SK-N-SH (cell line): ENCODE data around the gene ZBTB17. TPM values are rescaled to one million over a fixed set of nuclear protein-coding genes. Genes with fewer than 3 reads are reported as not detected.

Source experiments
- CTCF ChIA-PET: fragments of 300-600, 350-600 bp; formaldehyde crosslinking; extraction: SDS; loops from one replicate; lab custom pipeline; 2021; lab: Yijun Ruan, JAX
- POLR2A ChIA-PET: fragments of 350-600 bp; sonication (Branson Sonifier 250); formaldehyde crosslinking; extraction: SDS; loops from one replicate; lab custom pipeline; 2020; ENCODE audit warnings: antibody characterized with exemption, inconsistent platforms; lab: Yijun Ruan, JAX
- DNase-seq: peaks from one replicate; pipeline ENCODE4 v3.0.0; 2012
- H2AFZ ChIP-seq: fragments of 200-600 bp; sonication (generic); 2 replicates; pipeline ENCODE4 v1.8.1; 2016; ENCODE audit warnings: antibody characterized with exemption, mild to moderate bottlenecking, low read depth
- H3F3A ChIP-seq: fragments of 200-600 bp; sonication (generic); replicated peaks from 2 replicates; pipeline ENCODE3; 2016; ENCODE audit warnings: antibody characterized with exemption, mild to moderate bottlenecking; ENCODE audit not compliant: insufficient read depth
- H3K27ac ChIP-seq, 2 experiments: fragments of 200-500 bp in 1 of 2; fragments of 200-600 bp in 1 of 2; sonication (Bioruptor generic) in 1 of 2; sonication (generic), shearing (Covaris generic) in 1 of 2; 2 replicates each; pipeline versions ENCODE4 v1.5.1 to v1.6.1; 2014 to 2016; ENCODE audit warnings: low read depth in 2 of 2, inconsistent platforms in 1 of 2, low read length in 1 of 2, mild to moderate bottlenecking in 1 of 2, mixed read lengths in 1 of 2
- H3K27me3 ChIP-seq: fragments of 200-600 bp; sonication (generic), shearing (Covaris generic); 2 replicates; pipeline ENCODE4 v1.6.1; 2016; ENCODE audit warnings: mixed run types; ENCODE audit not compliant: insufficient read depth
- H3K36me3 ChIP-seq, 2 experiments: fragments of 200-500 bp in 1 of 2; fragments of 200-600 bp in 1 of 2; sonication (Bioruptor generic) in 1 of 2; sonication (generic) in 1 of 2; replicated peaks in 1 of 2; 2 replicates each; pipeline versions ENCODE3 to v1.5.1; 2014 to 2016; ENCODE audit warnings: low read length in 1 of 2, mild to moderate bottlenecking in 1 of 2; ENCODE audit not compliant: insufficient read depth in 2 of 2, control insufficient read depth in 1 of 2
- H3K4me1 ChIP-seq, 2 experiments: fragments of 200-500 bp in 1 of 2; fragments of 200-600 bp in 1 of 2; sonication (Bioruptor generic) in 1 of 2; sonication (generic), shearing (Covaris generic) in 1 of 2; 2 replicates each; pipeline versions ENCODE4 v1.5.1 to v1.6.1; 2014 to 2016; ENCODE audit warnings: low read depth in 1 of 2, low read length in 1 of 2, mixed run types in 1 of 2; ENCODE audit not compliant: insufficient read depth in 2 of 2, control insufficient read depth in 1 of 2
- H3K4me2 ChIP-seq: fragments of 200-600 bp; sonication (generic), shearing (Covaris generic); 2 replicates; pipeline ENCODE4 v1.6.1; 2017; ENCODE audit warnings: mixed run types
- H3K4me3 ChIP-seq, 2 experiments: fragments of 200-500 bp in 1 of 2; fragments of 200-600 bp in 1 of 2; sonication (Bioruptor generic) in 1 of 2; sonication (generic), shearing (Covaris generic) in 1 of 2; 2 replicates each; pipeline versions ENCODE4 v1.5.1 to v1.8.1; 2014 to 2016; ENCODE audit warnings: low read depth in 2 of 2, inconsistent platforms in 1 of 2, low read length in 1 of 2, mild to moderate bottlenecking in 1 of 2, mixed read lengths in 1 of 2, moderate library complexity in 1 of 2
- H3K79me2 ChIP-seq: fragments of 200-600 bp; sonication (generic); 2 replicates; pipeline ENCODE4 v1.8.1; 2017; ENCODE audit warnings: mild to moderate bottlenecking; ENCODE audit not compliant: insufficient read depth
- H3K9ac ChIP-seq: fragments of 200-600 bp; sonication (generic); 2 replicates; pipeline ENCODE4 v1.6.1; 2017; ENCODE audit warnings: mixed run types
- H3K9me2 ChIP-seq: fragments of 200-600 bp; sonication (generic); 2 replicates; pipeline ENCODE4 v1.6.1; 2017; ENCODE audit warnings: mixed run types
- H3K9me3 ChIP-seq: fragments of 200-600 bp; sonication (generic); 2 replicates; pipeline ENCODE4 v1.6.1; 2017; ENCODE audit warnings: mixed run types, mild to moderate bottlenecking, moderate library complexity
- H4K20me1 ChIP-seq: fragments of 200-600 bp; sonication (generic); 2 replicates; pipeline ENCODE4 v1.6.1; 2017; ENCODE audit warnings: mild to moderate bottlenecking, mixed run types; ENCODE audit not compliant: insufficient read depth
- CTCF ChIP-seq: fragments of 200-600 bp; sonication (generic); IDR thresholded peaks from 2 replicates; pipeline ENCODE4 v1.6.1; 2017; ENCODE audit warnings: antibody characterized with exemption, mild to moderate bottlenecking, moderate library complexity
- MAX ChIP-seq: IDR thresholded peaks from 2 replicates; pipeline ENCODE4 v1.4.0; 2012; ENCODE audit warnings: low read depth
- MEF2A ChIP-seq: IDR thresholded peaks from 2 replicates; pipeline ENCODE4 v1.4.0; 2012; ENCODE audit warnings: low read depth, borderline replicate concordance
- RAD21 ChIP-seq: IDR thresholded peaks from 2 replicates; pipeline ENCODE4 v1.6.1; 2012; ENCODE audit warnings: mild to moderate bottlenecking, low read length
- RCOR1 ChIP-seq: fragments of 150-350 bp; IDR thresholded peaks from 2 replicates; pipeline ENCODE4 v1.6.1; 2017; ENCODE audit warnings: antibody characterized with exemption, low read length
- TCF12 ChIP-seq: IDR thresholded peaks from 2 replicates; pipeline ENCODE4 v1.4.0; 2012
- YY1 ChIP-seq: IDR thresholded peaks from 2 replicates; pipeline ENCODE4 v1.4.0; 2012; ENCODE audit warnings: low read depth, mild to moderate bottlenecking
- WGBS: methylation state at CpG from one replicate; pipeline ENCODE4 v1.1.6; 2017; ENCODE audit warnings: low lambda C conversion rate; 5-methylcytosine and 5-hydroxymethylcytosine counted together
- polyA plus RNA-seq, 3 experiments: library from polyadenylated mRNA; depleted of rRNA; stranded (reverse); fragments of >200 nt; gene quantifications; 2 replicates each; pipeline ENCODE4 v1.2.3, GENCODE V29; 2012

Gene ZBTB17
- polyA plus RNA-seq, 1 of the 3 experiments (the other 2 are of a cell fraction): 56.4 TPM

GRCh38 chr1:15966956-15967344 is 9.0 kb downstream of the ZBTB17 start:
- peaks cover 95% of the 10 kb centered on the region for H3K79me2 ChIP-seq
- H3K27me3 ChIP-seq: no peaks in the 10 kb centered on the region
- H3K4me3 ChIP-seq: no peak overlapping the region
- H3K9ac ChIP-seq: no peak overlapping the region
- no peaks in the 10 kb centered on the region for H3K9me2 ChIP-seq
- DNase-seq: no peak
- CTCF ChIA-PET: interaction anchor here (1.5 kb wide), 1 partner anchor 152 kb away, joined by 4 read pairs; no protein-coding TSS in a partner anchor
- H3K4me2 ChIP-seq: no peak overlapping the region
- peaks cover 7 to 32% of the 10 kb centered on the region in 2 experiments for H3K4me1 ChIP-seq
- H3F3A ChIP-seq: peaks cover 28% of the 10 kb centered on the region
- no peak overlapping the region for H2AFZ ChIP-seq
- peaks cover 19% of the 10 kb centered on the region; the same call in 1 of the 2 replicates for H4K20me1 ChIP-seq
- H3K27ac ChIP-seq: peak overlapping the region in 1 of 2 experiments; percentile 70; a peak in 1 of 4 replicates
- 100% methylated on average over 6 of the region's 6 CpGs for WGBS
- POLR2A ChIA-PET: no interaction called here
- no peak for TF ChIP-seq RAD21
- no peak for TF ChIP-seq RCOR1
- H3K36me3 ChIP-seq: peaks cover 26 to 32% of the 10 kb centered on the region in 2 experiments
- H3K9me3 ChIP-seq: no peaks in the 10 kb centered on the region

GRCh38 chr1:15966081-15966955 is 9.6 kb downstream of the ZBTB17 start:
- Histone ChIP-seq H3K36me3 (peaks cover 25 to 27% of the 10 kb centered on the region in 2 experiments), H4K20me1 (peaks cover 19% of the 10 kb centered on the region; the same call in 1 of the 2 replicates), H3K9me2 (no peaks in the 10 kb centered on the region), H3K4me2 (peak overlapping the region; percentile 67), H3K27me3 (no peaks in the 10 kb centered on the region), H3F3A (peaks cover 28% of the 10 kb centered on the region), H3K4me1 (peaks cover 7 to 32% of the 10 kb centered on the region in 2 experiments)
- CTCF ChIA-PET: interaction anchor here (1.5 kb wide), 1 partner anchor 151 kb away, joined by 4 read pairs; no protein-coding TSS in a partner anchor
- TF ChIP-seq MEF2A (no peak), CTCF (no peak), YY1 (no peak)
- TF ChIP-seq, all 33 proteins: peak for 0
- H3K9me3 ChIP-seq: no peaks in the 10 kb centered on the region
- peak overlapping the region; percentile 21; the same call in 1 of the 2 replicates for H3K9ac ChIP-seq
- H3K4me3 ChIP-seq: no peak overlapping the region
- peaks cover 96% of the 10 kb centered on the region for H3K79me2 ChIP-seq
- no peak for DNase-seq
- no peak overlapping the region for H2AFZ ChIP-seq
- H3K27ac ChIP-seq: peak overlapping the region in 1 of 2 experiments; percentile 70; a peak in 3 of 4 replicates
- POLR2A ChIA-PET: no interaction called here
- 68% methylated on average over 14 of the region's 18 CpGs for WGBS

- Histone ChIP-seq H3F3A (peaks cover 28% of the 10 kb centered on the region), H3K9me2 (no peaks in the 10 kb centered on the region), H3K4me2 (peak overlapping the region; percentile 67), H3K36me3 (peaks cover 23% of the 10 kb centered on the region in 2 experiments), H2AFZ (no peak overlapping the region), H3K27ac (peak overlapping the region; percentile 44 to 70), H3K4me1 (peaks cover 7 to 32% of the 10 kb centered on the region in 2 experiments), H3K4me3 (no peak overlapping the region; a peak in 1 of 4 replicates), H4K20me1 (peaks cover 22% of the 10 kb centered on the region; the same call in 1 of the 2 replicates), H3K9me3 (no peaks in the 10 kb centered on the region), H3K9ac (peak overlapping the region; percentile 21; the same call in 1 of the 2 replicates), H3K27me3 (no peaks in the 10 kb centered on the region), H3K79me2 (peaks cover 99% of the 10 kb centered on the region)
- DNase-seq: no peak
- TF ChIP-seq MAX: no peak
- peak; percentile 31; the same call in 1 of the 2 replicates for TF ChIP-seq TCF12
- POLR2A ChIA-PET: no interaction called here
- CTCF ChIA-PET: no interaction called here
- 15% methylated on average over 7 of the region's 7 CpGs for WGBS
These were observed 10.6 kb downstream of the ZBTB17 start for GRCh38 chr1:15965228-15965767.
